Natural killer cell (primary cell): ENCODE measurements around the gene RPS6KA5. TPM values are rescaled to one million over a fixed set of nuclear protein-coding genes. Genes with fewer than 3 reads are reported as not detected.
"Not testable (repeated sequence)": the region's sequence is repeated elsewhere in the genome, so short reads cannot be mapped to it uniquely, and the experiment has no call there.

Experiments used
- ATAC-seq, 3 donors: fragments of 150-1000 bp in 2 of 3; fragments of 200-7000 bp in 1 of 3; cut with Tn5 transposase; 1 replicate in 1 of 3; 2 replicates in 2 of 3; pipeline ENCODE4 v1.10.0; 2021; ENCODE audit warnings: mild to moderate bottlenecking in 2 of 3, moderate library complexity in 2 of 3
- DNase-seq, 2 donors: peaks; one replicate each; pipeline versions ENCODE4 v3.0.0 to v3.0.0-alpha.2; 2013 to 2021; ENCODE audit warnings: mixed read lengths in 1 of 2
- H3K27ac ChIP-seq: one replicate; pipeline ENCODE4 v1.5.1; 2013; ENCODE audit warnings: mild to moderate bottlenecking, low read length
- H3K27me3 ChIP-seq: one replicate; pipeline ENCODE4 v1.6.1; 2013; ENCODE audit warnings: low read length; ENCODE audit not compliant: control insufficient read depth, insufficient read depth
- H3K36me3 ChIP-seq: one replicate; pipeline ENCODE4 v1.6.1; 2013; ENCODE audit warnings: low read length; ENCODE audit not compliant: control insufficient read depth, insufficient read depth
- H3K4me1 ChIP-seq: one replicate; pipeline ENCODE4 v1.6.1; 2013; ENCODE audit warnings: low read length; ENCODE audit not compliant: control insufficient read depth, insufficient read depth
- H3K4me3 ChIP-seq: one replicate; pipeline ENCODE4 v1.5.1; 2013; ENCODE audit warnings: low read length
- H3K9me3 ChIP-seq: one replicate; pipeline ENCODE4 v1.6.1; 2013; ENCODE audit warnings: low read length; ENCODE audit not compliant: control insufficient read depth, insufficient read depth
- H3K27ac Mint-ChIP-seq, 2 donors: one replicate each; pipeline ENCODE4 v1.8.0; 2022; ENCODE audit warnings: mild to moderate bottlenecking in 2 of 2, mixed read lengths in 2 of 2, moderate library complexity in 1 of 2
- H3K27me3 Mint-ChIP-seq, 2 donors: one replicate each; pipeline ENCODE4 v1.8.0; 2022; ENCODE audit warnings: low read depth in 2 of 2, mixed read lengths in 2 of 2
- H3K36me3 Mint-ChIP-seq: one replicate; pipeline ENCODE4 v1.8.0; 2022; ENCODE audit warnings: mixed read lengths
- H3K4me1 Mint-ChIP-seq, 2 donors: one replicate each; pipeline ENCODE4 v1.8.0; 2022; ENCODE audit warnings: mixed read lengths in 2 of 2
- H3K4me3 Mint-ChIP-seq: one replicate; pipeline ENCODE4 v1.8.0; 2022; ENCODE audit warnings: mild to moderate bottlenecking, moderate library complexity, mixed read lengths
- H3K9me3 Mint-ChIP-seq, 2 donors: one replicate each; pipeline ENCODE4 v1.8.0; 2022; ENCODE audit warnings: mixed read lengths in 2 of 2
- CTCF ChIP-seq: fragments of 200-600 bp; IDR thresholded peaks from one replicate; pipeline ENCODE4 v1.8.0; 2022; ENCODE audit warnings: antibody characterized with exemption
- WGBS: methylation state at CpG from one replicate; pipeline ENCODE4 v1.1.7; 2013; ENCODE audit warnings: missing lambda C conversion rate; ENCODE audit not compliant: insufficient coverage; 5-methylcytosine and 5-hydroxymethylcytosine counted together
- intact Hi-C: fragments of 100-400 bp; cut with micrococcal nuclease; formaldehyde crosslinking; loops from one replicate; pipeline ENCODE4 v1.14.2; 2022
- total RNA-seq, 4 donors: library from RNA; stranded (reverse); fragments of 120-200 nt in 1 of 4; gene quantifications; one replicate each; pipeline versions ENCODE4 v1.2.3 to v1.2.4, GENCODE V29; 2013 to 2022

RPS6KA5 gene
- total RNA-seq, 3 donors from 2014 or later (not counting 1 experiment from before 2014, with no cell fraction given), result 24.1 to 28.5 (median 27.9) TPM

GRCh38 chr14:90839024-90839888 lies 221.2 kb downstream of the RPS6KA5 start:
- no peaks in the 10 kb centered on the region for H3K36me3 ChIP-seq
- H3K4me1 ChIP-seq, result peaks cover 19% of the 10 kb centered on the region
- intact Hi-C loops, result no loop called here
- Mint-ChIP-seq H3K4me1 (peaks cover 17 to 19% of the 10 kb centered on the region in 2 donors), H3K27ac (no peak overlapping the region), H3K9me3 (no peaks in the 10 kb centered on the region), H3K36me3 (no peaks in the 10 kb centered on the region), H3K4me3 (no peak overlapping the region), H3K27me3 (peaks cover 0 to 3% of the 10 kb centered on the region in 2 donors)
- H3K27ac ChIP-seq, result no peak overlapping the region
- ATAC-seq, result no peak
- TF ChIP-seq CTCF, result no peak
- no peak overlapping the region for H3K4me3 ChIP-seq
- no peak for DNase-seq
- 87% methylated on average over 10 of the region's 10 CpGs for WGBS
- H3K27me3 ChIP-seq, result peaks cover 3% of the 10 kb centered on the region
- H3K9me3 ChIP-seq, result no peaks in the 10 kb centered on the region

GRCh38 chr14:90838531-90838930 lies 221.9 kb downstream of the RPS6KA5 start:
- DNase-seq, H3K9me3 Mint-ChIP-seq, ATAC-seq, H3K36me3 Mint-ChIP-seq, intact Hi-C loops, H3K9me3 ChIP-seq, H3K4me3 Mint-ChIP-seq, H3K4me3 ChIP-seq, H3K27ac Mint-ChIP-seq, H3K27me3 ChIP-seq, H3K27me3 Mint-ChIP-seq, H3K27ac ChIP-seq, H3K36me3 ChIP-seq: not testable (repeated sequence)
- peaks cover 17 to 19% of the 10 kb centered on the region in 2 donors for H3K4me1 Mint-ChIP-seq
- peaks cover 19% of the 10 kb centered on the region for H3K4me1 ChIP-seq
- WGBS, result 95% methylated on average over 8 of the region's 8 CpGs

- ATAC-seq (no peak), DNase-seq (no peak)
- TF ChIP-seq CTCF, result no peak
- Histone ChIP-seq H3K36me3 (no peaks in the 10 kb centered on the region), H3K9me3 (no peaks in the 10 kb centered on the region), H3K4me3 (no peak overlapping the region), H3K4me1 (peaks cover 11% of the 10 kb centered on the region), H3K27me3 (peaks cover 3% of the 10 kb centered on the region), H3K27ac (no peak overlapping the region)
- Mint-ChIP-seq H3K9me3 (no peaks in the 10 kb centered on the region), H3K4me1 (peaks cover 10 to 11% of the 10 kb centered on the region in 2 donors), H3K27ac (no peak overlapping the region), H3K27me3 (peaks cover 0 to 5% of the 10 kb centered on the region in 2 donors), H3K4me3 (no peak overlapping the region), H3K36me3 (no peaks in the 10 kb centered on the region)
- intact Hi-C loops, result no loop called here
- 96% methylated on average over 9 of the region's 9 CpGs for WGBS
Observed at GRCh38 chr14:90837355-90837754, 223.1 kb downstream of the RPS6KA5 start.

GRCh38 chr14:90836692-90837063 lies 223.8 kb downstream of the RPS6KA5 start:
- Histone ChIP-seq H3K4me3 (no peak overlapping the region), H3K4me1 (peaks cover 11% of the 10 kb centered on the region), H3K27ac (no peak overlapping the region), H3K36me3 (no peaks in the 10 kb centered on the region), H3K27me3 (peaks cover 3% of the 10 kb centered on the region), H3K9me3 (no peaks in the 10 kb centered on the region)
- Mint-ChIP-seq H3K4me1 (peaks cover 10 to 11% of the 10 kb centered on the region in 2 donors), H3K36me3 (no peaks in the 10 kb centered on the region), H3K27me3 (peaks cover 0 to 5% of the 10 kb centered on the region in 2 donors), H3K4me3 (no peak overlapping the region), H3K27ac (peak overlapping the region in 1 of 2 donors; percentile 68), H3K9me3 (no peaks in the 10 kb centered on the region)
- ATAC-seq, result no peak
- intact Hi-C loops, result no loop called here
- no peak for TF ChIP-seq CTCF
- DNase-seq, result no peak
- 50% methylated on average over 7 of the region's 7 CpGs for WGBS
